Neural cell (in vitro differentiated cells): Measurements from ENCODE around the gene FCN3.

ENCODE experiments used
- CTCF ChIP-seq: fragments of 450-650 bp; IDR thresholded peaks from 2 replicates; pipeline ENCODE4 v1.5.1; 2014; ENCODE audit warnings: antibody characterized with exemption, mild to moderate bottlenecking, moderate library complexity; ENCODE audit not compliant: poor library complexity, severe bottlenecking
- EZH2 ChIP-seq: fragments of 200-600, 300-800 bp; shearing (Covaris generic), sonication (generic); IDR thresholded peaks from 2 replicates; pipeline ENCODE4 v1.6.1; 2014; ENCODE audit warnings: antibody characterized with exemption, low read length, borderline replicate concordance, mild to moderate bottlenecking; ENCODE audit not compliant: insufficient read depth, poor library complexity, severe bottlenecking
- POLR2AphosphoS5 ChIP-seq: IDR thresholded peaks from 2 replicates; pipeline ENCODE4 v1.6.1; 2012

- TF ChIP-seq CTCF, result no peak
- TF ChIP-seq POLR2AphosphoS5, result no peak
- no peak for TF ChIP-seq EZH2
Measured at GRCh38 chr1:27322569-27323240, 51.9 kb downstream of the FCN3 start.
